ENCODE data around the gene KCNT1.

Gene KCNT1

GRCh38 chr9:135816651-135816970, 114.6 kb downstream of the KCNT1 start:
- Histone ChIP-seq H3K27me3 (ENCODE audit: control insufficient read depth in 1 of 2, insufficient read depth in 2 of 2, low read length in 2 of 2) (no peaks in the 10 kb centered on the region), H3K9ac (ENCODE audit: low read depth in 1 of 2, low read length in 2 of 2) (no peak overlapping the region), H3K4me1 (ENCODE audit: control insufficient read depth in 1 of 2, insufficient read depth in 2 of 2, low read length in 2 of 2) (no peaks in the 10 kb centered on the region), H3K27ac (ENCODE audit: low read depth, low read length) (no peak overlapping the region), H3K4me3 (ENCODE audit: low read depth in 1 of 2, low read length in 2 of 2) (no peak overlapping the region), H3K9me3 (ENCODE audit: control insufficient read depth in 1 of 2, low read length in 2 of 2) (no peaks in the 10 kb centered on the region), H3K36me3 (ENCODE audit: control insufficient read depth in 1 of 2, insufficient read depth in 2 of 2, low read length in 2 of 2) (peaks cover 38 to 73% of the 10 kb centered on the region in 2 donors)

- Histone ChIP-seq H3K27ac (ENCODE audit: low read depth, low read length) (no peak overlapping the region), H3K4me3 (ENCODE audit: low read depth in 1 of 2, low read length in 2 of 2) (no peak overlapping the region), H3K36me3 (ENCODE audit: control insufficient read depth in 1 of 2, insufficient read depth in 2 of 2, low read length in 2 of 2) (peaks cover 45 to 84% of the 10 kb centered on the region in 2 donors), H3K9me3 (ENCODE audit: control insufficient read depth in 1 of 2, low read length in 2 of 2) (no peaks in the 10 kb centered on the region), H3K27me3 (ENCODE audit: control insufficient read depth in 1 of 2, insufficient read depth in 2 of 2, low read length in 2 of 2) (no peaks in the 10 kb centered on the region), H3K9ac (ENCODE audit: low read depth in 1 of 2, low read length in 2 of 2) (no peak overlapping the region), H3K4me1 (ENCODE audit: control insufficient read depth in 1 of 2, insufficient read depth in 2 of 2, low read length in 2 of 2) (no peaks in the 10 kb centered on the region)
Measured at GRCh38 chr9:135817951-135818717, 116.1 kb downstream of the KCNT1 start.

DNA sequence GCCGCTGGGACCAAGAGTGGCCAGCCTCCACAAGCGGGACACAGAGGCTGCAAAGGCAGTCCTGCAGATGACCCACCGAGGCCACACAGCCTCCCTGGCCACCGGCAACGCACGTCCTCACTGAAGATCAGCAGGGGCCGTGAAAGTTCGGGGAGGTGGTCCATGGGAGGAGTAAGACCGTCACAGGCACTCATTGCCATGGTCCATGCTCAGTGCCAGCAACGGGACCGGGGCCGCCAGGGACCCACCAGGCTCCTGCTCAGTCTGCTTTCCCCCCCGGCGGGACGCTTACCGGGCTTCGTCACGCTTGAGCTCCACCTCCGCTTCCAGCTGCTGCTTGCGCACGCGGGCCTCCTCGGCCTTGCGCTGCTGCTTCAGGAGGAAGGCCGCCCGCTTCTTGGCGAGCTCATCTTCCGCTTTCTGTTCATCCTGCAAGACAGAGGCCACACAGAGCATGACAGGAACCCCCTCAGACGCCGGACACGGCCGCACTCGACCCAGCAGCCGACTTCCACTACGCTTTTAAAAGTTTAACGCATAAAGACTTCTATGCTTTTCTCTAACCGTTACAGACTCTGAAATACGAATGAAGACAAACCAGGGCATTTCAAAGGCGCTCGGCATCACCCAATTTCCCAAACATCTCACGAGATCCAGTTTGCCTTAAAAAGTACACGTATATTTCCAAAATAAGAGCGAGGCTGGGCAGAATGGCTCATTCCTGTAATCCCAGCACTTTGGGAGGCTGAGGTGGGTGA, 116.9 kb downstream of the KCNT1 start:
- peaks cover 42 to 87% of the 10 kb centered on the region in 2 donors for H3K36me3 ChIP-seq (ENCODE audit: control insufficient read depth in 1 of 2, insufficient read depth in 2 of 2, low read length in 2 of 2)
- H3K27me3 ChIP-seq (ENCODE audit: control insufficient read depth in 1 of 2, insufficient read depth in 2 of 2, low read length in 2 of 2), result no peaks in the 10 kb centered on the region
- no peak overlapping the region for H3K27ac ChIP-seq (ENCODE audit: low read depth, low read length)
- no peaks in the 10 kb centered on the region for H3K4me1 ChIP-seq (ENCODE audit: control insufficient read depth in 1 of 2, insufficient read depth in 2 of 2, low read length in 2 of 2)
- H3K9me3 ChIP-seq (ENCODE audit: control insufficient read depth in 1 of 2, low read length in 2 of 2), result no peaks in the 10 kb centered on the region
- no peak overlapping the region for H3K9ac ChIP-seq (ENCODE audit: low read depth in 1 of 2, low read length in 2 of 2)
- H3K4me3 ChIP-seq (ENCODE audit: low read depth in 1 of 2, low read length in 2 of 2), result no peak overlapping the region

DNA sequence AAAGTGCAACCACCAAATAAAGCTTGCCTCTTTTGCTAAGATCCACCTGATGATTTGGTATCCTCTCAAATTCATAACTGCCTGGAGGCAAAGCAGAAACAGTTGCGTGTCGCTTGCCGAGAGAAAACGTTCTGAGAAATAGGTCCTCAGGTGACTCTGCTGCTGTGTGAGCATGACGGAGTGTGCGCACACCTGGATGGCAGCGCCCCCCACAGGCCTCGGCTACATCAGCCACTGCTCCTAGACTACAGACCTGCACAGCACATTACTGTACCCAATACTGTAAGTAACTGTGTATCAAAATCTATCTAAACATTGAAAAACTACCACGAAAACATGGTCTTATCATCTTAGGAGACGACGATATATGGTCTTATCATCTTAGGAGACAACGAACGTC, 117.9 kb downstream of the KCNT1 start:
- no peaks in the 10 kb centered on the region for H3K4me1 ChIP-seq (ENCODE audit: control insufficient read depth in 1 of 2, insufficient read depth in 2 of 2, low read length in 2 of 2)

DNA sequence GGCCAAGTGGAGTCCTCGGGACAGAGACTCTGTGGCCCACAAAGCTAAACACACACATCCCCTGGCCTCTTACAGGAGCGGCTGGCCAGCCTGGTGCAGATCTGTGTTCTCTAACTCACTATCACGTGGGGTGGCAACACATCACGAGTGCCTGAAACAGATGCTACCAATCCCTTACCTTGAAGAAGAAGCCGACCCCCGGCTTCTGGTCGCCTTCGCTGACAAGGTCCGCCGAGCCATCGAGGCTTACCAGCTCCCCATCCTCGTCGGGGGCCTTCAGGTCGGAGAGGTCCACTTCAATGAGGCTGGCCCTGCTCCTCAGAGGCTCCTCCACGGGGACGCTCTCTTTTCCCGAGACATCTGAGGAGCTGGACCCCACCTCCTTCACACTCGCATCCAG, 118.7 kb downstream of the KCNT1 start:
- no peak overlapping the region for H3K4me3 ChIP-seq (ENCODE audit: low read depth in 1 of 2, low read length in 2 of 2)
- no peaks in the 10 kb centered on the region for H3K9me3 ChIP-seq (ENCODE audit: control insufficient read depth in 1 of 2, low read length in 2 of 2)
- H3K4me1 ChIP-seq (ENCODE audit: control insufficient read depth in 1 of 2, insufficient read depth in 2 of 2, low read length in 2 of 2), result no peaks in the 10 kb centered on the region
- H3K27ac ChIP-seq (ENCODE audit: low read depth, low read length), result no peak overlapping the region
- peaks cover 43 to 79% of the 10 kb centered on the region in 2 donors for H3K36me3 ChIP-seq (ENCODE audit: control insufficient read depth in 1 of 2, insufficient read depth in 2 of 2, low read length in 2 of 2)
- no peaks in the 10 kb centered on the region for H3K27me3 ChIP-seq (ENCODE audit: control insufficient read depth in 1 of 2, insufficient read depth in 2 of 2, low read length in 2 of 2)
- no peak overlapping the region for H3K9ac ChIP-seq (ENCODE audit: low read depth in 1 of 2, low read length in 2 of 2)

More for the DNA sequence above, 117.9 kb downstream of the KCNT1 start:
- Histone ChIP-seq H3K9ac (ENCODE audit: low read depth in 1 of 2, low read length in 2 of 2) (no peak overlapping the region), H3K9me3 (ENCODE audit: control insufficient read depth in 1 of 2, low read length in 2 of 2) (no peaks in the 10 kb centered on the region), H3K4me3 (ENCODE audit: low read depth in 1 of 2, low read length in 2 of 2) (no peak overlapping the region), H3K27ac (ENCODE audit: low read depth, low read length) (no peak overlapping the region), H3K27me3 (ENCODE audit: control insufficient read depth in 1 of 2, insufficient read depth in 2 of 2, low read length in 2 of 2) (no peaks in the 10 kb centered on the region), H3K36me3 (ENCODE audit: control insufficient read depth in 1 of 2, insufficient read depth in 2 of 2, low read length in 2 of 2) (peaks cover 43 to 81% of the 10 kb centered on the region in 2 donors)

GRCh38 chr9:135821116-135821515, 119.1 kb downstream of the KCNT1 start:
- H3K27me3 ChIP-seq (ENCODE audit: control insufficient read depth in 1 of 2, insufficient read depth in 2 of 2, low read length in 2 of 2), result no peaks in the 10 kb centered on the region

GRCh38 chr9:135821733-135822373, 119.9 kb downstream of the KCNT1 start:
- H3K4me3 ChIP-seq (ENCODE audit: low read depth in 1 of 2, low read length in 2 of 2), result no peak overlapping the region
- no peak overlapping the region for H3K9ac ChIP-seq (ENCODE audit: low read depth in 1 of 2, low read length in 2 of 2)
- H3K4me1 ChIP-seq (ENCODE audit: control insufficient read depth in 1 of 2, insufficient read depth in 2 of 2, low read length in 2 of 2), result no peaks in the 10 kb centered on the region
- H3K36me3 ChIP-seq (ENCODE audit: control insufficient read depth in 1 of 2, insufficient read depth in 2 of 2, low read length in 2 of 2), result peaks cover 43 to 72% of the 10 kb centered on the region in 2 donors
- no peaks in the 10 kb centered on the region for H3K9me3 ChIP-seq (ENCODE audit: control insufficient read depth in 1 of 2, low read length in 2 of 2)
- H3K27me3 ChIP-seq (ENCODE audit: control insufficient read depth in 1 of 2, insufficient read depth in 2 of 2, low read length in 2 of 2), result no peaks in the 10 kb centered on the region
- no peak overlapping the region for H3K27ac ChIP-seq (ENCODE audit: low read depth, low read length)

More at GRCh38 chr9:135821116-135821515, 119.1 kb downstream of the KCNT1 start:
- Histone ChIP-seq H3K9ac (ENCODE audit: low read depth in 1 of 2, low read length in 2 of 2) (no peak overlapping the region), H3K4me1 (ENCODE audit: control insufficient read depth in 1 of 2, insufficient read depth in 2 of 2, low read length in 2 of 2) (no peaks in the 10 kb centered on the region), H3K9me3 (ENCODE audit: control insufficient read depth in 1 of 2, low read length in 2 of 2) (no peaks in the 10 kb centered on the region), H3K36me3 (ENCODE audit: control insufficient read depth in 1 of 2, insufficient read depth in 2 of 2, low read length in 2 of 2) (peaks cover 43 to 79% of the 10 kb centered on the region in 2 donors), H3K4me3 (ENCODE audit: low read depth in 1 of 2, low read length in 2 of 2) (no peak overlapping the region), H3K27ac (ENCODE audit: low read depth, low read length) (no peak overlapping the region)

GRCh38 chr9:135822374-135822755, 120.4 kb downstream of the KCNT1 start:
- Histone ChIP-seq H3K4me1 (ENCODE audit: control insufficient read depth in 1 of 2, insufficient read depth in 2 of 2, low read length in 2 of 2) (no peaks in the 10 kb centered on the region), H3K9me3 (ENCODE audit: control insufficient read depth in 1 of 2, low read length in 2 of 2) (no peaks in the 10 kb centered on the region), H3K27me3 (ENCODE audit: control insufficient read depth in 1 of 2, insufficient read depth in 2 of 2, low read length in 2 of 2) (no peaks in the 10 kb centered on the region), H3K36me3 (ENCODE audit: control insufficient read depth in 1 of 2, insufficient read depth in 2 of 2, low read length in 2 of 2) (peaks cover 40 to 66% of the 10 kb centered on the region in 2 donors), H3K27ac (ENCODE audit: low read depth, low read length) (no peak overlapping the region), H3K9ac (ENCODE audit: low read depth in 1 of 2, low read length in 2 of 2) (no peak overlapping the region), H3K4me3 (ENCODE audit: low read depth in 1 of 2, low read length in 2 of 2) (no peak overlapping the region)

GRCh38 chr9:135823036-135823435, 121.1 kb downstream of the KCNT1 start:
- H3K9me3 ChIP-seq (ENCODE audit: control insufficient read depth in 1 of 2, low read length in 2 of 2), result no peaks in the 10 kb centered on the region
- H3K4me3 ChIP-seq (ENCODE audit: low read depth in 1 of 2, low read length in 2 of 2), result no peak overlapping the region
- no peaks in the 10 kb centered on the region for H3K4me1 ChIP-seq (ENCODE audit: control insufficient read depth in 1 of 2, insufficient read depth in 2 of 2, low read length in 2 of 2)
- H3K27ac ChIP-seq (ENCODE audit: low read depth, low read length), result no peak overlapping the region
- H3K36me3 ChIP-seq (ENCODE audit: control insufficient read depth in 1 of 2, insufficient read depth in 2 of 2, low read length in 2 of 2), result peaks cover 33 to 61% of the 10 kb centered on the region in 2 donors
- no peak overlapping the region for H3K9ac ChIP-seq (ENCODE audit: low read depth in 1 of 2, low read length in 2 of 2)
- no peaks in the 10 kb centered on the region for H3K27me3 ChIP-seq (ENCODE audit: control insufficient read depth in 1 of 2, insufficient read depth in 2 of 2, low read length in 2 of 2)

All from duodenal mucosa (tissue), 2 donors.